Caco-2 (cell line): Measurements from ENCODE around the gene CDIP1. TPM values are rescaled to one million over a fixed set of nuclear protein-coding genes. Genes with fewer than 3 reads are reported as not detected.
A peak's percentile ranks its signal among the peaks of the same experiment; 100 is the strongest.

Source experiments
- BruUV-seq: library from RNA; stranded (reverse); fragments of 400-500 nt; replicated peaks from 2 replicates; lab custom pipeline; 2021; lab: Mats Ljungman, UMichigan
- CTCF ChIA-PET: fragments of 300-600 bp; sonication (Branson Sonifier 250); formaldehyde crosslinking; loops from one replicate; lab custom pipeline; 2022; ENCODE audit warnings: antibody characterized with exemption; lab: Charles Lee
- POLR2A ChIA-PET: fragments of 300-600 bp; sonication (Branson Sonifier 250); formaldehyde crosslinking; loops from one replicate; lab custom pipeline; 2022; ENCODE audit warnings: antibody characterized with exemption; lab: Charles Lee
- DNase-seq, 2 experiments: peaks; one replicate each; pipeline versions ENCODE4 v3.0.0 to v3.0.0-alpha.2; 2020 to 2022
- H3K27me3 ChIP-seq: replicated peaks from 2 replicates; pipeline ENCODE4 v1.6.0; 2011; ENCODE audit warnings: low read length; ENCODE audit not compliant: control insufficient read depth, insufficient read depth
- H3K36me3 ChIP-seq: 2 replicates; pipeline ENCODE4 v1.5.1; 2011; ENCODE audit warnings: low read length; ENCODE audit not compliant: control insufficient read depth, insufficient read depth
- H3K4me1 ChIP-seq: fragments of 250-450 bp; sonication (Bioruptor Pico); 2 replicates; pipeline ENCODE4 v1.5.1; 2020; ENCODE audit warnings: mild to moderate bottlenecking
- H3K4me3 ChIP-seq: 2 replicates; pipeline ENCODE4 v1.5.1; 2011; ENCODE audit warnings: low read depth, mild to moderate bottlenecking, control low read depth, low read length
- H3K9me3 ChIP-seq: fragments of 250-450 bp; sonication (Bioruptor Pico); 2 replicates; pipeline ENCODE4 v1.5.1; 2020; ENCODE audit warnings: mild to moderate bottlenecking, moderate library complexity
- H3K27ac Mint-ChIP-seq: one replicate; pipeline ENCODE4 v1.8.0; 2022; ENCODE audit warnings: mixed read lengths; ENCODE audit not compliant: unreplicated experiment
- H3K27me3 Mint-ChIP-seq: one replicate; pipeline ENCODE4 v1.8.0; 2022; ENCODE audit warnings: mixed read lengths; ENCODE audit not compliant: insufficient read depth, unreplicated experiment
- H3K36me3 Mint-ChIP-seq: one replicate; pipeline ENCODE4 v1.8.0; 2022; ENCODE audit warnings: mild to moderate bottlenecking, mixed read lengths; ENCODE audit not compliant: insufficient read depth, unreplicated experiment
- H3K4me1 Mint-ChIP-seq: one replicate; pipeline ENCODE4 v1.8.0; 2022; ENCODE audit warnings: low read depth, mixed read lengths; ENCODE audit not compliant: unreplicated experiment
- H3K4me3 Mint-ChIP-seq: one replicate; pipeline ENCODE4 v1.8.0; 2022; ENCODE audit warnings: mild to moderate bottlenecking, moderate library complexity, mixed read lengths; ENCODE audit not compliant: unreplicated experiment
- H3K9me3 Mint-ChIP-seq: one replicate; pipeline ENCODE4 v1.8.0; 2022; ENCODE audit warnings: mixed read lengths; ENCODE audit not compliant: unreplicated experiment
- CTCF ChIP-seq, 2 experiments: fragments of 200-600 bp in 1 of 2; IDR thresholded peaks; 1 replicate in 1 of 2; 2 replicates in 1 of 2; pipeline versions ENCODE4 v1.5.1 to v1.8.0; 2011 to 2022; ENCODE audit warnings: antibody characterized with exemption in 1 of 2, control low read depth in 1 of 2, inconsistent platforms in 1 of 2, low read depth in 1 of 2, low read length in 1 of 2, mild to moderate bottlenecking in 1 of 2, moderate library complexity in 1 of 2; ENCODE audit not compliant: insufficient read depth in 1 of 2, severe bottlenecking in 1 of 2, unreplicated experiment in 1 of 2
- intact Hi-C: fragments of 100-400 bp; cut with micrococcal nuclease; formaldehyde crosslinking; loops from one replicate; pipeline ENCODE4 v1.10.0; 2022; ENCODE audit not compliant: unreplicated experiment
- total RNA-seq: library from RNA; stranded (reverse); gene quantifications from 2 replicates; pipeline ENCODE4 v1.2.3, GENCODE V29; 2022

CDIP1 gene
- total RNA-seq, 1 experiment from 2014 or later, result 51.7 TPM

GRCh38 chr16:4481526-4481925 is 57.0 kb downstream of the CDIP1 start:
- Mint-ChIP-seq H3K9me3 (no peaks in the 10 kb centered on the region), H3K4me3 (no peak overlapping the region), H3K4me1 (peaks cover 6% of the 10 kb centered on the region), H3K36me3 (peaks cover 35% of the 10 kb centered on the region), H3K27ac (no peak overlapping the region), H3K27me3 (no peaks in the 10 kb centered on the region)
- Histone ChIP-seq H3K4me3 (no peak overlapping the region), H3K4me1 (peaks cover 5% of the 10 kb centered on the region; the same call in 1 of the 2 replicates), H3K9me3 (no peaks in the 10 kb centered on the region), H3K36me3 (no peaks in the 10 kb centered on the region; the same call in 1 of the 2 replicates), H3K27me3 (no peaks in the 10 kb centered on the region)
- no TSS peak for BruUV-seq
- ChIA-PET POLR2A (no interaction called here), CTCF (no interaction called here)
- intact Hi-C loops, result no loop called here
- TF ChIP-seq CTCF (IDR thresholded peaks at IDR 0.05; ENCODE audit: insufficient read depth in 1 of 2, low read depth in 1 of 2, low read length in 1 of 2, severe bottlenecking in 1 of 2, unreplicated experiment in 1 of 2), result no peak
- DNase-seq, result no peak

DNA sequence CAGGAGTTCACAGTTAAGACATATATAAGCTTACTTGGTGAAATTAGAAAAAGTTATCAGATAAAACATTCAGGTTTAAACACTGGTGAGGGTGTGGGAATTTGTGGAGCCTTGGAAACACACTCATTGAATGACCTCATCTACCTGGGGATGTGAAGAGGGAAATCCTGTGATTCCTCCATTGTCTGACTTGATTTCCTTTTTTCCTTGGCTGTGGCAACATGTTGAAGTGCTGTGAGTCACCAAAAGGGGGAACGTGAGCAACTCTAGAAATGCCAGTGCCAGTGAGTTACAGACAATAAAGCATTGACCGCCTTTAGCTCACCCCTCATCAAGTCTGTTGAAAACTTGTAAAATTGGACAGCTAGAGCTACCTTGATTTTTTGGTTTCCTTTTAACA is 60.6 kb downstream of the CDIP1 start:
- intact Hi-C loops, result loop anchor here (2.0 to 5.0 kb wide), 2 partner anchors 23 to 51 kb away; partner anchors contain the start of gene DNAJA3
- CTCF ChIA-PET, result interaction anchor here (0.9 to 1.1 kb wide), 2 partner anchors 61 to 172 kb away, joined by 3 to 4 read pairs; partner anchors contain the start of gene CDIP1
- H3K36me3 Mint-ChIP-seq, result peaks cover 17% of the 10 kb centered on the region
- no peaks in the 10 kb centered on the region for H3K27me3 ChIP-seq
- no TSS peak for BruUV-seq
- no peaks in the 10 kb centered on the region for H3K36me3 ChIP-seq
- H3K4me3 ChIP-seq, result no peak overlapping the region
- peak overlapping the region; percentile 90 for H3K4me3 Mint-ChIP-seq
- POLR2A ChIA-PET, result interaction anchor here (0.5 kb wide), 1 partner anchor 205 kb away, joined by 8 read pairs; the partner anchor contains the start of gene TFAP4
- H3K27ac Mint-ChIP-seq, result peak overlapping the region; percentile 70
- no peak for DNase-seq
- H3K4me1 ChIP-seq, result peaks cover 5% of the 10 kb centered on the region
- no peak for TF ChIP-seq CTCF (IDR thresholded peaks at IDR 0.05; ENCODE audit: insufficient read depth in 1 of 2, low read depth in 1 of 2, low read length in 1 of 2, severe bottlenecking in 1 of 2, unreplicated experiment in 1 of 2)
- no peaks in the 10 kb centered on the region for H3K27me3 Mint-ChIP-seq
- no peaks in the 10 kb centered on the region for H3K4me1 Mint-ChIP-seq
- H3K9me3 ChIP-seq, result no peaks in the 10 kb centered on the region
- H3K9me3 Mint-ChIP-seq, result no peaks in the 10 kb centered on the region

DNA sequence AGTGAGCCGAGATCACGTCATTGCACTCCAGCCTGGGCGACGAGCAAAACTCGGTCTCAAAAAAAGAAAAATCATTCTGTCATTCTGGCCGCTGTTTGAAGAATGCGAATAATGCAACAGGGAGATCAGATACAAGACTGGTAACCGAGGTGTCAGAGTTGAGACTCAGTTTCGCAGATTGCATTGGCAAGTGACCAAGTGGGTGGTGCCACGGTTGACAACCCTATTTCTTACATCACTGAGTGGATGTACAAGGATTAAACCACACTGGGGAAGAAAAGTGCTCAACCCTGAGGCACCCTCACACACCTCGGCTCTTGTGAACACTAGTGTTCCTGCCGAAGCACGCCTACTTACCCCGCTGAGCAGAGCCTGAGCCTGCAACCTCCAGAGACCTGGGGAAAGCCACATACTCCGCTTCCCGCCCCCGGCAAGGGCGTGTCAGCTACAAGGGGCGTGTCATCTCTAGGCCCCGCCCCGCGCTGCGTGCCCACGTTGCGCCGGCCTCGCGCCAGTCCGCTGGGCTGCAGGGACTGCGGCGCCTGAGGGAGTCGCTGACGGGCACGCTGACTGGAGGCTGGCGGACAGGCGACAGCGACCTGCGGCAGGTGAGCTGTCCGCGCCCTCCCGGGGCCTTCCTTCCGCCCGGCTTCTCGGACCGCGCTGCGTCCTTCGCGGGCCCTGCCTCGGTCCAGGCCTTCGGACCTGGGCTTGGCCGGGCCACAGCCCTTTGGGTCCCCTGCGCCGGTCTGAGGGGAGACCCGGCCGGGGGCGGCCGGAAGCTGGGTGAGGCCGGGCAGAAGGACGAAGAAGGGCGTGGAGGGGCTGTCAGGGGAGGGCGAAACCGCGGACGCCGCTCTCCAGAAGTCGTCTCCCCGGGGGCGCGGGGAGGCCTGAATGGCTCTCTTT is 62.4 kb downstream of the CDIP1 start, which contains the start of gene HMOX2:
HMOX2 (plus strand) TSS at position 519 of the 909 bp plus-strand sequence. CDS start 29,127 bp downstream, outside the sequence.
- ChIA-PET POLR2A (interaction anchor here (0.7 kb wide), 4 partner anchors 12 to 326 kb away, joined by 3 to 7 read pairs (median 4); partner anchors contain the start of genes CDIP1 and ROGDI), CTCF (interaction anchor here (1.2 to 1.8 kb wide), 3 partner anchors 11 to 99 kb away, joined by 3 to 10 read pairs (median 5); no protein-coding TSS in a partner anchor)
- no peaks in the 10 kb centered on the region for H3K27me3 Mint-ChIP-seq
- H3K36me3 Mint-ChIP-seq, result peaks cover 9% of the 10 kb centered on the region
- peak within 1 kb of the TSS; percentile 90 for H3K4me3 Mint-ChIP-seq
- H3K4me1 ChIP-seq, result peaks cover 5% of the 10 kb centered on the region
- DNase-seq, result peak; percentile 94 to 96
- H3K27me3 ChIP-seq, result no peaks in the 10 kb centered on the region
- intact Hi-C loops, result loop anchor here (2.0 to 5.0 kb wide), 2 partner anchors 25 to 49 kb away; partner anchors contain the start of gene DNAJA3
- BruUV-seq, result no TSS peak
- H3K4me1 Mint-ChIP-seq, result no peaks in the 10 kb centered on the region
- peak in 1 of 2 experiments; percentile 51 for TF ChIP-seq CTCF (IDR thresholded peaks at IDR 0.05; ENCODE audit: insufficient read depth in 1 of 2, low read depth in 1 of 2, low read length in 1 of 2, severe bottlenecking in 1 of 2, unreplicated experiment in 1 of 2)
- no peaks in the 10 kb centered on the region for H3K9me3 Mint-ChIP-seq
- H3K4me3 ChIP-seq, result peak within 1 kb of the TSS; percentile 72
- H3K9me3 ChIP-seq, result no peaks in the 10 kb centered on the region
- H3K27ac Mint-ChIP-seq, result peak within 1 kb of the TSS; percentile 94
- H3K36me3 ChIP-seq, result no peaks in the 10 kb centered on the region
